ENCODE results near the gene BTD. TPM values are rescaled to one million over a fixed set of nuclear protein-coding genes. Genes with fewer than 3 reads are reported as not detected.

The BTD gene
- total RNA-seq, 2 experiments from 2014 or later, result 11.2 to 12.5 TPM

- Histone ChIP-seq H3K9me3 (ENCODE audit: control insufficient read depth in 1 of 2, insufficient read depth in 1 of 2, low read length in 2 of 2) (no peaks in the 10 kb centered on the region), H3K4me1 (ENCODE audit: insufficient read depth, low read length) (peaks cover 7% of the 10 kb centered on the region), H3K27ac (ENCODE audit: low read depth in 1 of 2, low read length in 2 of 2) (no peak overlapping the region), H3K4me3 (ENCODE audit: low read length) (no peak overlapping the region), H3K36me3 (ENCODE audit: insufficient read depth, low read length) (peaks cover 3% of the 10 kb centered on the region), H3K27me3 (ENCODE audit: control insufficient read depth in 1 of 2, insufficient read depth in 2 of 2, low read length in 2 of 2) (no peaks in the 10 kb centered on the region)
- DNase-seq (no peak), ATAC-seq (ENCODE audit: poor library complexity) (no peak)
- H3K4me1 Mint-ChIP-seq (ENCODE audit: low read depth), result peaks cover 27% of the 10 kb centered on the region
- H3K27ac Mint-ChIP-seq, result no peak overlapping the region
- H3K36me3 Mint-ChIP-seq (ENCODE audit: low read depth), result peaks cover 40% of the 10 kb centered on the region
- H3K4me3 Mint-ChIP-seq, result no peak overlapping the region
- POLR2A ChIA-PET, result no interaction called here
- intact Hi-C loops (cut with DNase I, micrococcal nuclease), result loop anchor here in 1 of 2 experiments (10.0 kb wide), 3 partner anchors 658 to 962 kb away; partner anchors contain the start of genes DPH3, NR2C2 and OXNAD1
- no peaks in the 10 kb centered on the region for H3K9me3 Mint-ChIP-seq
- H3K27me3 Mint-ChIP-seq, result no peaks in the 10 kb centered on the region
- TF ChIP-seq CTCF (IDR thresholded peaks at IDR 0.05), result no peak
- CTCF ChIA-PET, result no interaction called here
These were observed 4.9 kb downstream of the BTD start for GRCh38 chr3:15606434-15606891.

DNA sequence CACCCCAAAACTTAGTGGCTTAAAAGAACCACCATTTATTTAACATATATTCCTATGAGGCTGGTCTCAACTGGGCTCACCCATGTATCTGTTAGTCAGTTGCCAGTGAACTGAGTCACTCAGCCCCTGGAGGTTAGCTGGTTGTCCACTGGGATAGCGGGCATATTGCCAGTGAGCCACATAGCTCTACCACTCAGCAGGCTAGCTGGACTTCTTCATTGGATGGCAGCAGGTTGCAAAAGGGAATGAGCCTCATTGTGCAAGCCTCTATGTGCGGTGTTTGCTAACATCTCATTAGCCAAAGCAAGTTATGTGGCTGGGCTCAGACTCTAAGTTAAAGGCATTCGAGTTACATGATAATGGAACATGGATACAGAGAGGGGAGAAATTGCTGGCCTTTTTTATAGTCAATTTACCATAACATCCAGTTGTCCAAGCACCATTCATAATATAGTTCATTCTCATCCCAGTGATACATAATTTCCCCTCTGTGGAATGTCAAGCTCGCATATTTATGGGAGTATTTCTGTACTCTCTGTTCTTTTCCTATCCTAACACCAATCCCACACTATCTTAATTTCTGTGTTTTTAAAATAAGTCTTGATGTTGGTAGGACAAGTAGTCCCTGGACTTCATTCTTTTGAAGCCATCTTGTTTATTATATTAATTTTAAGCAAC, 8.7 kb downstream of the BTD start:
- CTCF ChIA-PET, result no interaction called here

DNA sequence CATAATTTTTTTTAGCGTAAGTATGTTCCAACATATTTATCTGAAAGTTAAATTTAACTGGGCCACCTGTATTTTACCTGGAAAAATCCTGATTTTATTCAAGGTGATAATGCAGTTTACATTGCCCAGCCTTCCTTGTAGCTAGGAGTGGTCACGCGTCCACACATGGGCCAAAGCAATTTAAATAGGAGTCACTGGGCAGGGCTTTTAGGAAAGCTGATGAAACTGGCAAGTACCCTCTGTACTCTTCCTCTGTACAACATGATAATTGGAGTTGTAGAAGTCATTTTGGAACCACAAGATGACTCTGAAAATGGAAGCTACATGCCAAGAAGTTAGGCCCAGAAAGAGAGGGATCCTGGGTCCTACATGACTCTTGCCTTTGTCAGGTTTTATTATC, 9.5 kb downstream of the BTD start:
- Mint-ChIP-seq H3K9me3 (no peaks in the 10 kb centered on the region), H3K27me3 (no peaks in the 10 kb centered on the region), H3K27ac (no peak overlapping the region), H3K4me1 (ENCODE audit: low read depth) (peaks cover 13% of the 10 kb centered on the region), H3K4me3 (no peak overlapping the region), H3K36me3 (ENCODE audit: low read depth) (peaks cover 19% of the 10 kb centered on the region)
- ATAC-seq (ENCODE audit: poor library complexity), result no peak
- H3K36me3 ChIP-seq (ENCODE audit: insufficient read depth, low read length), result peaks cover 3% of the 10 kb centered on the region
- no peak for DNase-seq
- H3K4me3 ChIP-seq (ENCODE audit: low read length), result no peak overlapping the region
- H3K27me3 ChIP-seq (ENCODE audit: control insufficient read depth in 1 of 2, insufficient read depth in 2 of 2, low read length in 2 of 2), result no peaks in the 10 kb centered on the region
- ChIA-PET POLR2A (no interaction called here), CTCF (no interaction called here)
- H3K9me3 ChIP-seq (ENCODE audit: control insufficient read depth in 1 of 2, insufficient read depth in 1 of 2, low read length in 2 of 2), result no peaks in the 10 kb centered on the region
- TF ChIP-seq CTCF (IDR thresholded peaks at IDR 0.05), result no peak
- H3K27ac ChIP-seq (ENCODE audit: low read depth in 1 of 2, low read length in 2 of 2), result no peak overlapping the region
- intact Hi-C loops (cut with DNase I, micrococcal nuclease), result no loop called here
- H3K4me1 ChIP-seq (ENCODE audit: insufficient read depth, low read length), result no peaks in the 10 kb centered on the region

More for the DNA sequence above, 8.7 kb downstream of the BTD start:
- Histone ChIP-seq H3K4me3 (ENCODE audit: low read length) (no peak overlapping the region), H3K27ac (ENCODE audit: low read depth in 1 of 2, low read length in 2 of 2) (no peak overlapping the region), H3K36me3 (ENCODE audit: insufficient read depth, low read length) (peaks cover 3% of the 10 kb centered on the region), H3K27me3 (ENCODE audit: control insufficient read depth in 1 of 2, insufficient read depth in 2 of 2, low read length in 2 of 2) (no peaks in the 10 kb centered on the region), H3K9me3 (ENCODE audit: control insufficient read depth in 1 of 2, insufficient read depth in 1 of 2, low read length in 2 of 2) (no peaks in the 10 kb centered on the region), H3K4me1 (ENCODE audit: insufficient read depth, low read length) (no peaks in the 10 kb centered on the region)
- intact Hi-C loops (cut with DNase I, micrococcal nuclease), result no loop called here
- Mint-ChIP-seq H3K9me3 (no peaks in the 10 kb centered on the region), H3K4me1 (ENCODE audit: low read depth) (peaks cover 13% of the 10 kb centered on the region), H3K27ac (no peak overlapping the region), H3K27me3 (no peaks in the 10 kb centered on the region), H3K36me3 (ENCODE audit: low read depth) (peaks cover 21% of the 10 kb centered on the region), H3K4me3 (no peak overlapping the region)
- POLR2A ChIA-PET, result no interaction called here
- no peak for TF ChIP-seq CTCF (IDR thresholded peaks at IDR 0.05)
- ATAC-seq (ENCODE audit: poor library complexity) (no peak), DNase-seq (no peak)

Data from CD4-positive, alpha-beta T cell (primary cell).